Naive thymus-derived CD4-positive, alpha-beta T cell (primary cell): ENCODE results near the gene FAM50A. TPM values are rescaled to one million over a fixed set of nuclear protein-coding genes. Genes with fewer than 3 reads are reported as not detected.
"Not testable (repeated sequence)": the region's sequence is repeated elsewhere in the genome, so short reads cannot be mapped to it uniquely, and the experiment has no call there.

Source experiments
- ATAC-seq: fragments of 150-1000 bp; cut with Tn5 transposase; 2 replicates; pipeline ENCODE4 v1.10.0; 2021; ENCODE audit warnings: mild to moderate bottlenecking, moderate library complexity
- CTCF ChIA-PET: fragments of 350-600 bp; sonication (Branson Sonifier 250); formaldehyde crosslinking; loops from one replicate; lab custom pipeline; 2021; ENCODE audit warnings: antibody characterized with exemption; lab: Charles Lee
- POLR2A ChIA-PET: fragments of 350-600 bp; sonication (Branson Sonifier 250); formaldehyde crosslinking; loops from one replicate; lab custom pipeline; 2021; ENCODE audit warnings: antibody characterized with exemption, inconsistent platforms; lab: Charles Lee
- DNase-seq, 9 donors: peaks; one replicate each; pipeline versions ENCODE4 v3.0.0 to v3.0.0-alpha.2; 2020 to 2022; ENCODE audit warnings: mixed read lengths in 1 of 9
- H3K27ac ChIP-seq: one replicate; pipeline ENCODE4 v1.7.0; 2013; ENCODE audit warnings: mild to moderate bottlenecking, low read depth, low read length, moderate library complexity
- H3K27me3 ChIP-seq, 2 donors: one replicate each; pipeline ENCODE4 v1.7.0; 2013; ENCODE audit warnings: low read length in 2 of 2, mild to moderate bottlenecking in 2 of 2, moderate library complexity in 2 of 2; ENCODE audit not compliant: control insufficient read depth in 2 of 2, insufficient read depth in 2 of 2
- H3K36me3 ChIP-seq, 3 experiments: 1 replicate in 2 of 3; 2 replicates in 1 of 3; pipeline ENCODE4 v1.7.0; 2013; ENCODE audit warnings: low read length in 3 of 3, mild to moderate bottlenecking in 3 of 3, moderate library complexity in 1 of 3; ENCODE audit not compliant: insufficient read depth in 3 of 3, control insufficient read depth in 2 of 3
- H3K4me1 ChIP-seq, 2 donors: one replicate each; pipeline ENCODE4 v1.7.0; 2013; ENCODE audit warnings: low read length in 2 of 2, mild to moderate bottlenecking in 2 of 2, moderate library complexity in 1 of 2; ENCODE audit not compliant: control insufficient read depth in 2 of 2, insufficient read depth in 2 of 2
- H3K4me3 ChIP-seq: 2 replicates; pipeline ENCODE4 v1.7.0; 2013; ENCODE audit warnings: mild to moderate bottlenecking, low read length
- H3K9me3 ChIP-seq, 3 experiments: 1 replicate in 2 of 3; 2 replicates in 1 of 3; pipeline ENCODE4 v1.7.0; 2013; ENCODE audit warnings: low read length in 3 of 3; ENCODE audit not compliant: control insufficient read depth in 2 of 3
- H3K27ac Mint-ChIP-seq, 9 donors: one replicate each; pipeline ENCODE4 v1.8.0; 2020 to 2022; ENCODE audit warnings: mixed read lengths in 9 of 9, mild to moderate bottlenecking in 8 of 9, moderate library complexity in 5 of 9, inconsistent platforms in 2 of 9
- H3K27me3 Mint-ChIP-seq, 5 donors: one replicate each; pipeline ENCODE4 v1.8.0; 2021 to 2022; ENCODE audit warnings: mixed read lengths in 5 of 5, mild to moderate bottlenecking in 1 of 5
- H3K36me3 Mint-ChIP-seq, 5 donors: one replicate each; pipeline ENCODE4 v1.8.0; 2020 to 2022; ENCODE audit warnings: mixed read lengths in 5 of 5, mild to moderate bottlenecking in 3 of 5, inconsistent platforms in 1 of 5
- H3K4me1 Mint-ChIP-seq, 7 donors: one replicate each; pipeline ENCODE4 v1.8.0; 2020 to 2022; ENCODE audit warnings: mixed read lengths in 7 of 7, mild to moderate bottlenecking in 3 of 7, inconsistent platforms in 1 of 7
- H3K4me3 Mint-ChIP-seq, 10 donors: one replicate each; pipeline ENCODE4 v1.8.0; 2020 to 2022; ENCODE audit warnings: mild to moderate bottlenecking in 10 of 10, mixed read lengths in 10 of 10, moderate library complexity in 6 of 10, inconsistent platforms in 2 of 10
- H3K9me3 Mint-ChIP-seq, 11 donors: one replicate each; pipeline ENCODE4 v1.8.0; 2020 to 2022; ENCODE audit warnings: mixed read lengths in 11 of 11, mild to moderate bottlenecking in 4 of 11, inconsistent platforms in 1 of 11, moderate library complexity in 1 of 11
- intact Hi-C, 2 donors: fragments of 100-400 bp; cut with micrococcal nuclease; formaldehyde crosslinking; loops; one replicate each; pipeline ENCODE4 v1.15.1; 2023
- polyA plus RNA-seq, 2 donors: library from polyadenylated mRNA; unstranded; fragments of 300-500 nt; fragmentation: Illumina TruSeq; gene quantifications; one replicate each; pipeline ENCODE4 v1.2.3, GENCODE V29; 2021
- total RNA-seq, 6 experiments: library from RNA in 5 of 6; stranded (reverse) in 5 of 6; gene quantifications; 1 replicate in 5 of 6; 2 replicates in 1 of 6; pipeline ENCODE4 v1.2.3 and lab custom pipeline; 2021 to 2026

FAM50A gene
- total and polyA plus RNA-seq, 7 experiments from 2014 or later, result 19.9 to 76.5 (median 48.8) TPM

DNA sequence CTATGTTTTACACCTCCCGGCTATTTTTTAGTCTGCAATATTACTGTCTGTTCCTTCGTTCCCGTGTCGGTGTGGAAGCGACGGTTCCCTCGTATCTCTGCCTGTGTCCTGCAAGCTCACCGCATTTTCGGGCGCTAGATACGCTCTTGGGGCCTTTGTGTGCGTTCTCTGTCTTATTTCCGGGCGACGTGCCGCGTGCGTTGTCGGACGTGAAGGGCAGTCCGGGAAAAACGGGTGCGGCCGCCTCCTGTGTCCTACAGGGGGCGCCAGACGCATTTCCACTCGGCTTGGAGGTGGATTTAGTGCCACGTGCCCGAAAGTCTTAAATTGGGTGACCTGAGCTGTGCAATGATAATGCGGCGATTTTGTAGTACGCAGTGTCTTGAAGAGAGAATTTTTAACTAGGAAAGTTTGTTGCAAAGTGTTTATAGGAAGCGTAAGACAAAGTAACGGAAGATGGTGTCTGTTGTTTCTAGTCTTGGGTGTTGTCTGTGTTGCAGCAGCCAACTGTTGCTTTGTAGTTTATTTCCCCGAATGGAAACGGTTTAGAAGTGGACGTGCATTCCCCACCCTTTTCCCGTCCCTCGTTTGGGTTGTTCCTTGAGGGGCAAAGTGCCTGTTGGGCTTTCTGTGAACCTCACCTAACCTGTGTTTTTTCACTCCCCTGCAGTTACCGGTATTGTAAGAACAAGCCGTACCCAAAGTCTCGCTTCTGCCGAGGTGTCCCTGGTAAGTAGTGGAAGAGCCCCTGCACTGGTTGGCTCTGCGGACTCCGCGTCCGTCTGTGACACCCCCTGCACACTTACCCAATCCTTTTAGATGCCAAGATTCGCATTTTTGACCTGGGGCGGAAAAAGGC lies 45.0 kb upstream of the FAM50A start:
- ChIA-PET CTCF (interaction anchor here (1.2 to 1.8 kb wide), 3 partner anchors 25 to 137 kb away, joined by 3 to 4 read pairs (median 4); partner anchors contain the start of gene SLC10A3), POLR2A (interaction anchor here (0.5 to 6.8 kb wide), 36 partner anchors 8 to 428 kb away, joined by 3 to 77 read pairs (median 6); partner anchors contain the start of genes ATP6AP1, DNASE1L1, EMD and FAM3A)
- Histone ChIP-seq H3K9me3 (no peaks in the 10 kb centered on the region), H3K36me3 (peaks cover 7 to 23% (median 11%) of the 10 kb centered on the region in 3 experiments), H3K4me1 (peaks cover 10 to 14% of the 10 kb centered on the region in 2 donors), H3K27ac (peak overlapping the region; percentile 97), H3K27me3 (no peaks in the 10 kb centered on the region), H3K4me3 (peak overlapping the region; percentile 95)
- H3K9me3 Mint-ChIP-seq, result peaks cover 0 to 11% (median 0%) of the 10 kb centered on the region in 11 donors
- DNase-seq (peak; percentile 58 to 87 (median 79)), ATAC-seq (peak; percentile 70)
- H3K36me3 Mint-ChIP-seq, result peaks cover 3 to 20% (median 16%) of the 10 kb centered on the region in 5 donors
- peak overlapping the region; percentile 97 to 100 (median 99) for H3K27ac Mint-ChIP-seq
- H3K27me3 Mint-ChIP-seq, result peaks cover 0 to 5% (median 0%) of the 10 kb centered on the region in 5 donors
- H3K4me1 Mint-ChIP-seq, result peaks cover 6 to 22% (median 14%) of the 10 kb centered on the region in 7 donors
- intact Hi-C loops, result loop anchor here (1.0 to 10.0 kb wide), 7 partner anchors 12 to 626 kb away; partner anchors contain the start of genes F8 (in 1 of the 2), FUNDC2 (in 1 of the 2), GDI1 (in 1 of the 2) and HCFC1 (in 1 of the 2)
- H3K4me3 Mint-ChIP-seq, result peak overlapping the region; percentile 93 to 100 (median 98)

DNA sequence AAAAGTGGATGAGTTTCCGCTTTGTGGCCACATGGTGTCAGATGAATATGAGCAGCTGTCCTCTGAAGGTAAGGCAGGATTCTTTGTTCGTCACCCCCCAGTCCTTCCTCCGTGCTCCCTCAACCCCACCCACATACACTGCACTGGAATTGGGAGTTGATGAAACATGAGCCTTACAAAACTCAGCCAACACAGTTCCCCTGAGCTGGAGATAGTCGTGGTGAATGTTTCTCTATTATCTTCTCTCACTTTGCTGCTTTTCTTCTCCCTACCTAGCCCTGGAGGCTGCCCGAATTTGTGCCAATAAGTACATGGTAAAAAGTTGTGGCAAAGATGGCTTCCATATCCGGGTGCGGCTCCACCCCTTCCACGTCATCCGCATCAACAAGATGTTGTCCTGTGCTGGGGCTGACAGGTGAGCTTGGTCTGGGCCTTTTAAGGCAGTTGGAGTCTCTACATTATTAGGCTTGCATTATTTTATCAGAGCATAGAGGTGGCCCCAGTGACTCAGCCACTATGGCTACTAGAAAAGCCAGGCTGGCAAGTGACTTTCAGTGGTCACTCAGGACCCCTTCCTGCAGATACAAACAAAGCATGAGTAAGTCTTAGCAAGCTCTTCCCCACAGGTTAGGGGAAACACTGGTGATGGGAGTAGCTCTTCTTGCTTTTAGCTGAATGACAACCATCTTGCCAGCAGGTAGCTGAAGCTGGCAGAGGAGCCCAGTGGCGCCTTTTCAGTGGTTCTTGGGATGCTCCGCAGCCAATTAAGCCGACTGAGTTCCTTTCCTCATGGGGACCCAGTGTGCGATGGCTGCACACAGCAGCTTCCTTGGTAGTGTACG lies 44.2 kb upstream of the FAM50A start:
- Histone ChIP-seq H3K4me1 (peaks cover 10 to 14% of the 10 kb centered on the region in 2 donors), H3K9me3 (no peaks in the 10 kb centered on the region), H3K27ac (peak overlapping the region; percentile 97), H3K36me3 (peaks cover 7 to 23% (median 11%) of the 10 kb centered on the region in 3 experiments), H3K4me3 (peak overlapping the region; percentile 95), H3K27me3 (no peaks in the 10 kb centered on the region)
- no peak for ATAC-seq
- Mint-ChIP-seq H3K36me3 (peaks cover 3 to 20% (median 16%) of the 10 kb centered on the region in 5 donors), H3K4me3 (peak overlapping the region; percentile 93 to 100 (median 98)), H3K27ac (peak overlapping the region; percentile 97 to 100 (median 99)), H3K9me3 (peaks cover 0 to 11% (median 0%) of the 10 kb centered on the region in 11 donors), H3K4me1 (peaks cover 6 to 22% (median 14%) of the 10 kb centered on the region in 7 donors), H3K27me3 (peaks cover 0 to 5% (median 0%) of the 10 kb centered on the region in 5 donors)
- intact Hi-C loops, result loop anchor here (1.0 to 10.0 kb wide), 7 partner anchors 12 to 625 kb away; partner anchors contain the start of genes F8 (in 1 of the 2), FUNDC2 (in 1 of the 2), GDI1 (in 1 of the 2) and HCFC1 (in 1 of the 2)
- DNase-seq, result peak in 5 of 9 donors; percentile 16 to 48 (median 40)
- ChIA-PET CTCF (interaction anchor here (1.8 kb wide), 1 partner anchor 136 kb away, joined by 4 read pairs; no protein-coding TSS in a partner anchor), POLR2A (interaction anchor here (0.5 to 6.8 kb wide), 22 partner anchors 8 to 144 kb away, joined by 3 to 77 read pairs (median 6); partner anchors contain the start of genes ATP6AP1, DNASE1L1, FAM50A and PLXNA3)

DNA sequence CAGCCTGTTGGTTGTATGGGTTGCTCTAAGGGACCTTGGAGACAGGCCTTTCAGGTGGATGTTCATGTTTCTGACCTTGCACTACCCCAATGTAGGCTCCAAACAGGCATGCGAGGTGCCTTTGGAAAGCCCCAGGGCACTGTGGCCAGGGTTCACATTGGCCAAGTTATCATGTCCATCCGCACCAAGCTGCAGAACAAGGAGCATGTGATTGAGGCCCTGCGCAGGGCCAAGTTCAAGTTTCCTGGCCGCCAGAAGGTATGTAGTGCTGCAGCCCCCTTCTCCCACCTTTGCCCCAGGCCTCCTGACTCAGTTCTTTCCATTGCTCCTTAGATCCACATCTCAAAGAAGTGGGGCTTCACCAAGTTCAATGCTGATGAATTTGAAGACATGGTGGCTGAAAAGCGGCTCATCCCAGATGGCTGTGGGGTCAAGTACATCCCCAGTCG lies 43.5 kb upstream of the FAM50A start:
- CTCF ChIA-PET, DNase-seq, ATAC-seq, H3K9me3 ChIP-seq, H3K27me3 ChIP-seq, H3K27me3 Mint-ChIP-seq, H3K4me3 ChIP-seq, intact Hi-C loops: not testable (repeated sequence)
- peaks cover 6 to 22% (median 14%) of the 10 kb centered on the region in 7 donors for H3K4me1 Mint-ChIP-seq
- POLR2A ChIA-PET, result interaction anchor here (0.8 to 6.8 kb wide), 10 partner anchors 7 to 132 kb away, joined by 3 to 77 read pairs (median 8); partner anchors contain the start of genes ATP6AP1, DNASE1L1, FAM50A and TAFAZZIN
- Histone ChIP-seq H3K27ac (peak overlapping the region; percentile 97), H3K4me1 (peaks cover 10 to 14% of the 10 kb centered on the region in 2 donors), H3K36me3 (peaks cover 7 to 23% (median 11%) of the 10 kb centered on the region in 3 experiments)
- peaks cover 0 to 11% (median 0%) of the 10 kb centered on the region in 11 donors for H3K9me3 Mint-ChIP-seq
- H3K4me3 Mint-ChIP-seq, result peak overlapping the region in 7 of 10 donors; percentile 5 to 100 (median 98)
- peak overlapping the region in 7 of 9 donors; percentile 41 to 100 (median 99) for H3K27ac Mint-ChIP-seq
- H3K36me3 Mint-ChIP-seq, result peaks cover 3 to 20% (median 16%) of the 10 kb centered on the region in 5 donors

DNA sequence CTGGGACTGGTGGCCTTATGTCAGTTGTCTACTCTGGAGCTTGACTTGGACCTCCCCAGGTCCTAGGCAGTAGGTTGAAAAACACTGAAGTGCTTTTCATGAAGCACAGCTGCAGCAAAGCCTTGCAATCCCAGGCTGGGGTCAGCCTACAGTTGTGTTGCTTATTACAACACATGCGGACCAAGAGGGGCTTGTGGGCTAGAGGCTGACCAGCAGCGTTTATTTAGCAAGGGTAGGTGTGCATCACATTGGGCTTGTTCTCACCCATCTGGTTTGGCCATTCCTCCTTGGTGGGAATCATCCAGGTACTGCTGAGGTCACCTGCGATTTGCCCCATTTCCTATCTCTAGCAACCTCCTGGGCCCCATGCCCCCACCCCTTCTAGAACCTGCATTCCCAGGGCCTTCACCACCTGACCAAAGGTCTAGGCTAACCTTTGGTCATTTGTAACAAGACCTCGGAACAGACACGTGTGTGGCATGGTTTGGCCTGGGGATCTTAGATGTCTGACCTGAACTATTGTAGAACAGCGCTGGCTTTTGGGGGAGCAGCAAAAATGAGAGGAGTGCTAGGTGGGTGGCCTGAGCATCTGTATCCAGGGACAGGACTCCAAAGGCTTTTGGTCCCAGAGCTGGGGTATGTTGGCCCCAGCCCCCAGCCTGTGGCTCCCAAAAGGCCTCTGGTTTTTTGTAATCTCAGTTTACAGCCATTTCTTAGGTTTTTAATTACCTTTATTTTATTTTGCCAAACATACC lies 42.7 kb upstream of the FAM50A start:
- Mint-ChIP-seq H3K4me1 (peaks cover 6 to 22% (median 14%) of the 10 kb centered on the region in 7 donors), H3K36me3 (peaks cover 3 to 20% (median 16%) of the 10 kb centered on the region in 5 donors), H3K27ac (peak overlapping the region in 7 of 9 donors; percentile 30 to 100 (median 48)), H3K9me3 (peaks cover 0 to 11% (median 0%) of the 10 kb centered on the region in 11 donors), H3K4me3 (peak overlapping the region in 6 of 10 donors; percentile 5 to 38 (median 24)), H3K27me3 (peaks cover 0 to 5% (median 0%) of the 10 kb centered on the region in 5 donors)
- ChIA-PET CTCF (no interaction called here), POLR2A (interaction anchor here (1.0 to 6.8 kb wide), 3 partner anchors 10 to 40 kb away, joined by 3 to 77 read pairs (median 17); partner anchors contain the start of genes DNASE1L1, EMD and TAFAZZIN)
- Histone ChIP-seq H3K27ac (no peak overlapping the region), H3K27me3 (no peaks in the 10 kb centered on the region), H3K4me1 (peaks cover 10 to 14% of the 10 kb centered on the region in 2 donors), H3K36me3 (peaks cover 7 to 23% (median 11%) of the 10 kb centered on the region in 3 experiments), H3K9me3 (no peaks in the 10 kb centered on the region), H3K4me3 (no peak overlapping the region)
- intact Hi-C loops, result no loop called here
- ATAC-seq (no peak), DNase-seq (no peak)

DNA sequence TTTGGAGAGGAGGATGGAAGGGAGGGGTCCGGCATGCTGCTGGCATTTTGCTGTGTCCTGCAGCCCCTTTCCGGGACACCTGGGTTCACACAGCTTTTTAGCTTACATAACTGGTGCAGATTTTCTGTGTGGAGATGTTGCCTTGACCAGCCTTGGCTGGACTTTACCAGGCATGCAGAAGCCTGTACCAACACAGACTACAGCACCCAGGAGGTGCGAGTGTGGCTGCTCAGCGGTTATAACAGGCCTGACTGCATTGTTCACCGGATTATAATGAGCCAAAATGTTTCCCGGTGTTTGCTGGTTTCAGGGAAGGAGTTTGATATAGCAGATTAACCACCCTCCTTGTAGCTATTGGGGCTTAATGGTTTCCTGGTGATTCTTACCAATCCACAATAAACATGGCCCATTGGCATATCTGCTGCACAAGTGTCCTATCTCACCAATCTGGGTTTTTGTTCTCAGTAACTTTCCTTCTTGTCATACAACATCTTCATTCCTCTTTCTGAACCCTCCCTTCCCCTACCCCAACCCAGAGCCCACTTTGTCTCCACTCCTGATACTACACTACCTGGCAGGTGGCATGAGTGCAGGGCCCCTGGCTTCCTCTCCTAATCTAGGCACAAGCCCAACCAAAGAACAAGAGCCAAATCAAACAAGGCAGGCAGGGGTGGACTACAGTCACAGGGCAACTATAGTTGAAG lies 41.9 kb upstream of the FAM50A start:
- no peak overlapping the region for H3K27ac ChIP-seq
- no peaks in the 10 kb centered on the region for H3K9me3 ChIP-seq
- Mint-ChIP-seq H3K27ac (peak overlapping the region in 3 of 9 donors; percentile 21 to 50 (median 25)), H3K9me3 (peaks cover 0 to 11% (median 0%) of the 10 kb centered on the region in 11 donors), H3K4me1 (peaks cover 6 to 22% (median 14%) of the 10 kb centered on the region in 7 donors), H3K36me3 (peaks cover 3 to 20% (median 16%) of the 10 kb centered on the region in 5 donors), H3K4me3 (no peak overlapping the region), H3K27me3 (peaks cover 0 to 5% (median 0%) of the 10 kb centered on the region in 5 donors)
- ATAC-seq, result no peak
- H3K36me3 ChIP-seq, result peaks cover 7 to 23% (median 11%) of the 10 kb centered on the region in 3 experiments
- H3K4me1 ChIP-seq, result peaks cover 10 to 14% of the 10 kb centered on the region in 2 donors
- ChIA-PET CTCF (no interaction called here), POLR2A (interaction anchor here (1.0 to 6.8 kb wide), 2 partner anchors 9 to 22 kb away, joined by 3 to 77 read pairs; partner anchors contain the start of genes DNASE1L1, EMD and TAFAZZIN)
- H3K27me3 ChIP-seq, result no peaks in the 10 kb centered on the region
- DNase-seq, result no peak
- H3K4me3 ChIP-seq, result no peak overlapping the region
- intact Hi-C loops, result no loop called here
